Peyer's patch (tissue), 4 donors: ENCODE data around the gene KASH5.

Source experiments
- POLR2A ChIP-seq, 2 donors: fragments of 450-650 bp; IDR thresholded peaks; one replicate each; pipeline ENCODE4 v1.5.1; 2017; ENCODE audit warnings: antibody characterized with exemption in 2 of 2, mild to moderate bottlenecking in 2 of 2, moderate library complexity in 2 of 2
- TF ChIP-seq, protein P1 (sequence below), 6 experiments: fragments of 450-650 bp in 4 of 6; fragments of 200-600 bp in 2 of 6; sonication (generic) in 1 of 6; IDR thresholded peaks; one replicate each; pipeline ENCODE4 v1.5.1; 2017 to 2019; ENCODE audit warnings: antibody characterized with exemption in 6 of 6, mild to moderate bottlenecking in 3 of 6, moderate library complexity in 1 of 6

- TF ChIP-seq, protein P1, sequence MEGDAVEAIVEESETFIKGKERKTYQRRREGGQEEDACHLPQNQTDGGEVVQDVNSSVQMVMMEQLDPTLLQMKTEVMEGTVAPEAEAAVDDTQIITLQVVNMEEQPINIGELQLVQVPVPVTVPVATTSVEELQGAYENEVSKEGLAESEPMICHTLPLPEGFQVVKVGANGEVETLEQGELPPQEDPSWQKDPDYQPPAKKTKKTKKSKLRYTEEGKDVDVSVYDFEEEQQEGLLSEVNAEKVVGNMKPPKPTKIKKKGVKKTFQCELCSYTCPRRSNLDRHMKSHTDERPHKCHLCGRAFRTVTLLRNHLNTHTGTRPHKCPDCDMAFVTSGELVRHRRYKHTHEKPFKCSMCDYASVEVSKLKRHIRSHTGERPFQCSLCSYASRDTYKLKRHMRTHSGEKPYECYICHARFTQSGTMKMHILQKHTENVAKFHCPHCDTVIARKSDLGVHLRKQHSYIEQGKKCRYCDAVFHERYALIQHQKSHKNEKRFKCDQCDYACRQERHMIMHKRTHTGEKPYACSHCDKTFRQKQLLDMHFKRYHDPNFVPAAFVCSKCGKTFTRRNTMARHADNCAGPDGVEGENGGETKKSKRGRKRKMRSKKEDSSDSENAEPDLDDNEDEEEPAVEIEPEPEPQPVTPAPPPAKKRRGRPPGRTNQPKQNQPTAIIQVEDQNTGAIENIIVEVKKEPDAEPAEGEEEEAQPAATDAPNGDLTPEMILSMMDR (IDR thresholded peaks at IDR 0.05), result peak; percentile 58 to 90 (median 85)
- no peak for TF ChIP-seq POLR2A (IDR thresholded peaks at IDR 0.05)
These were observed 3.7 kb downstream of the KASH5 start for GRCh38 chr19:49391581-49392399.
